WTC11 (cell line): ENCODE data around the gene OLFM4.

Experiments used
- ARID4B ChIP-seq: sonication (generic); formaldehyde crosslinking; IDR thresholded peaks from 2 replicates; pipeline ENCODE4 v1.8.0; 2023; ENCODE audit warnings: missing genetic modification reagents, mild to moderate bottlenecking, borderline replicate concordance
- ATF2 ChIP-seq: sonication (generic); formaldehyde crosslinking; IDR thresholded peaks from 2 replicates; pipeline ENCODE4 v1.8.1; 2022; ENCODE audit warnings: low read depth, missing genetic modification reagents, borderline replicate concordance
- CTCF ChIP-seq: fragments of 200-600 bp; IDR thresholded peaks from 2 replicates; pipeline ENCODE4 v1.8.0; 2022; ENCODE audit warnings: antibody characterized with exemption
- E2F5 ChIP-seq: sonication (generic); formaldehyde crosslinking; IDR thresholded peaks from 2 replicates; pipeline ENCODE4 v1.8.1; 2022; ENCODE audit warnings: mild to moderate bottlenecking, moderate library complexity, missing genetic modification reagents
- GABPB1 ChIP-seq: sonication (generic); formaldehyde crosslinking; IDR thresholded peaks from 2 replicates; pipeline ENCODE4 v1.8.1; 2023; ENCODE audit warnings: mild to moderate bottlenecking, missing genetic modification reagents
- NFYB ChIP-seq: sonication (generic); formaldehyde crosslinking; conservative IDR thresholded peaks from 2 replicates; pipeline ENCODE4 v1.8.0; 2022; ENCODE audit warnings: low read depth, missing genetic modification reagents
- PRDM15 ChIP-seq: sonication (generic); formaldehyde crosslinking; IDR thresholded peaks from 2 replicates; pipeline ENCODE4 v1.8.0; 2022; ENCODE audit warnings: missing genetic modification reagents
- ZMAT4 ChIP-seq: fragments of 250-450 bp; sonication (Bioruptor Pico); IDR thresholded peaks from 2 replicates; pipeline ENCODE4 v1.9.0; 2021; ENCODE audit warnings: mild to moderate bottlenecking

- TF ChIP-seq CTCF (no peak), NFYB (CRISPR knock-in tag) (no peak), ZMAT4 (CRISPR knock-in tag) (no peak), ARID4B (CRISPR knock-in tag) (no peak), E2F5 (CRISPR knock-in tag) (no peak), GABPB1 (CRISPR knock-in tag) (no peak), PRDM15 (no peak), ATF2 (no peak)
Measured at GRCh38 chr13:53013113-53013512, 15.5 kb upstream of the OLFM4 start.
